Testis (tissue), 5 donors: ENCODE results near the gene PRRG1. TPM values are rescaled to one million over a fixed set of nuclear protein-coding genes. Genes with fewer than 3 reads are reported as not detected.
"Not testable (repeated sequence)": the region's sequence is repeated elsewhere in the genome, so short reads cannot be mapped to it uniquely, and the experiment has no call there.

Source experiments
- DNase-seq: peaks from one replicate; pipeline ENCODE4 v3.0.0-alpha.2; 2019
- H3K27ac ChIP-seq, 2 donors: fragments of 200-600 bp; sonication (generic); one replicate each; pipeline ENCODE4 v1.5.1; 2019
- H3K27me3 ChIP-seq: fragments of 200-600 bp; sonication (generic); one replicate; pipeline ENCODE4 v1.5.1; 2019
- H3K36me3 ChIP-seq: fragments of 200-600 bp; sonication (generic); one replicate; pipeline ENCODE4 v1.5.1; 2017; ENCODE audit warnings: low read depth; ENCODE audit errors: missing control alignments
- H3K4me1 ChIP-seq: fragments of 200-600 bp; sonication (generic); one replicate; pipeline ENCODE4 v1.5.1; 2019
- H3K4me3 ChIP-seq, 2 donors: fragments of 200-600 bp; sonication (generic); one replicate each; pipeline ENCODE4 v1.5.1; 2017 to 2019
- H3K9me3 ChIP-seq: fragments of 200-600 bp; sonication (generic); one replicate; pipeline ENCODE4 v1.5.1; 2017
- POLR2A ChIP-seq: fragments of 450-650 bp; IDR thresholded peaks from one replicate; pipeline ENCODE4 v1.6.1; 2017; ENCODE audit warnings: antibody characterized with exemption, mild to moderate bottlenecking, moderate library complexity
- whole genome bisulfite sequencing, 2 donors: methylation state at CpG; one replicate each; pipeline ENCODE4 v1.1.5; 2018; 5-methylcytosine and 5-hydroxymethylcytosine counted together
- intact Hi-C: fragments of 100-400 bp; cut with DNase I; formaldehyde crosslinking; loops from one replicate; pipeline ENCODE4 v1.15.1; 2023; ENCODE audit warnings: low total_unique reads
- long read RNA-seq, 2 donors: transcript quantifications; one replicate each; lab custom pipeline, GENCODE V29; 2026
- polyA plus RNA-seq: library from polyadenylated mRNA; stranded (reverse); fragments of 350-450 nt; fragmentation: Illumina TruSeq; extraction: RNeasy Lipid Tissue Mini Kit (QIAGEN cat#74804); gene quantifications from one replicate; pipeline ENCODE4 v1.2.3, GENCODE V29; 2014; ENCODE audit warnings: low read depth, low replicate concordance; ENCODE audit not compliant: insufficient read depth
- total RNA-seq, 2 donors: library from RNA; depleted of rRNA; stranded (reverse); fragments of >200 nt; gene quantifications; one replicate each; pipeline ENCODE4 v1.2.3, GENCODE V29; 2016
- TF ChIP-seq, protein P1 (sequence below), 3 experiments: fragments of 450-650 bp in 2 of 3; fragments of 200-600 bp in 1 of 3; sonication (generic) in 1 of 3; IDR thresholded peaks; one replicate each; pipeline ENCODE4 v1.5.1; 2016 to 2019; ENCODE audit warnings: antibody characterized with exemption in 3 of 3, mild to moderate bottlenecking in 2 of 3, moderate library complexity in 1 of 3

Gene PRRG1
- total RNA-seq: 1 to 10 TPM; 3.1 to 4.9 TPM
- polyA plus RNA-seq: 3.3 TPM
- long read RNA-seq, donor 1, full-length matches to known transcripts: 3 of 3 reads
- long read RNA-seq, donor 1, partial matches to known transcripts: 0 of 3 reads
- long read RNA-seq, donor 1, other reads (novel, unspliced or antisense): 0 of 3 reads
- long read RNA-seq, donor 2, full-length matches to known transcripts: 2 of 2 reads
- long read RNA-seq, donor 2, partial matches to known transcripts: 0 of 2 reads
- long read RNA-seq, donor 2, other reads (novel, unspliced or antisense): 0 of 2 reads

DNA sequence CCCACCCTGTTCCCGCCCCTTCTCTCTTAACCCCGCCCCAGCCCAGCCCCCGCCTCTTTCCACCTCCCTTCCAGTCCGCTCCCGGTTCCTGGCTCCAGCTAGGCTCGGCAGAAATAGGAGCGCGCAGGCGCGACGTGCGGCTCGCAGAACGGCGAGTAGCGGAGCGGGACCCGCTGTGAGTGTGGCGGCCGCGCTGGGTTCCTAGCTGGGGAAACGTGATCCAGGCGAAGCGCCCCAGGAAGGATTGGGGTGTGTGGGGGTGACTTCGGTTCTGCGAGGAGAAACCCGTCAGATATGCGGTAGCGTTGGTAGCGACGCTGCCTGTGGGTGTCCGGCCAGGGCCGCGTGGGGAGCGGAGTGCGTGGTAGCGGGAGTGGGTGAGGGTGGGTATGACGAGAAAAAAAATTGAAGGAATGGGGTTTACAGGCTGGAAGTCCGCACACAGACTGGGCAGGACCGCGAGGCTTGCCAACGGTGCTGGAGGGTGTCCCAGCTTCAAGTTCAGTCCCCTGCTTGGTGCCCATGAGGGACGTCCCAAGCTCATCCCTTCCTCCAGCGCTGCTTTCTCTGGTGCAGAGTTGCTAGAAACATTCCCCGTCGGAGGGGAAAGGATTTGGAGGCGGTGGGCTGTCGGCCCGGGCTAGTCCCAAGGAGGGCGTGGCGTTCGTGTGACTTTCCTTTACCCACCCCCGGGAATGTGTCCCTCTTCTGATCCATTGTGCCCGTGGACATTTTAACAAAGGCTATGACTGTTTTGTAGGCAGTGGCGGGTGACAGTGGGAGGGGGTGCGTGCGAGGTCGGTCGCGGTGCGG is at the start of gene PRRG1:
Gene PRRG1 (plus strand): TSS at position 144 of the 813 bp plus-strand sequence. CDS start 56,886 bp downstream, outside the sequence.
- TF ChIP-seq, protein P1, sequence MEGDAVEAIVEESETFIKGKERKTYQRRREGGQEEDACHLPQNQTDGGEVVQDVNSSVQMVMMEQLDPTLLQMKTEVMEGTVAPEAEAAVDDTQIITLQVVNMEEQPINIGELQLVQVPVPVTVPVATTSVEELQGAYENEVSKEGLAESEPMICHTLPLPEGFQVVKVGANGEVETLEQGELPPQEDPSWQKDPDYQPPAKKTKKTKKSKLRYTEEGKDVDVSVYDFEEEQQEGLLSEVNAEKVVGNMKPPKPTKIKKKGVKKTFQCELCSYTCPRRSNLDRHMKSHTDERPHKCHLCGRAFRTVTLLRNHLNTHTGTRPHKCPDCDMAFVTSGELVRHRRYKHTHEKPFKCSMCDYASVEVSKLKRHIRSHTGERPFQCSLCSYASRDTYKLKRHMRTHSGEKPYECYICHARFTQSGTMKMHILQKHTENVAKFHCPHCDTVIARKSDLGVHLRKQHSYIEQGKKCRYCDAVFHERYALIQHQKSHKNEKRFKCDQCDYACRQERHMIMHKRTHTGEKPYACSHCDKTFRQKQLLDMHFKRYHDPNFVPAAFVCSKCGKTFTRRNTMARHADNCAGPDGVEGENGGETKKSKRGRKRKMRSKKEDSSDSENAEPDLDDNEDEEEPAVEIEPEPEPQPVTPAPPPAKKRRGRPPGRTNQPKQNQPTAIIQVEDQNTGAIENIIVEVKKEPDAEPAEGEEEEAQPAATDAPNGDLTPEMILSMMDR (IDR thresholded peaks at IDR 0.05): no peak
- TF ChIP-seq POLR2A: no peak
- H3K4me1 ChIP-seq: no peaks in the 10 kb centered on the region
- H3K4me3 ChIP-seq: peak within 1 kb of the TSS; percentile 57 to 66
- no peaks in the 10 kb centered on the region for H3K9me3 ChIP-seq
- H3K36me3 ChIP-seq: no peaks in the 10 kb centered on the region
- no peaks in the 10 kb centered on the region for H3K27me3 ChIP-seq
- WGBS, 2 donors: 0 to 1% methylated on average over 11 to 50 of the region's 61 CpGs
- H3K27ac ChIP-seq: peak within 1 kb of the TSS in 1 of 2 donors; percentile 72
- intact Hi-C loops: no loop called here
- DNase-seq: peak; percentile 82

DNA sequence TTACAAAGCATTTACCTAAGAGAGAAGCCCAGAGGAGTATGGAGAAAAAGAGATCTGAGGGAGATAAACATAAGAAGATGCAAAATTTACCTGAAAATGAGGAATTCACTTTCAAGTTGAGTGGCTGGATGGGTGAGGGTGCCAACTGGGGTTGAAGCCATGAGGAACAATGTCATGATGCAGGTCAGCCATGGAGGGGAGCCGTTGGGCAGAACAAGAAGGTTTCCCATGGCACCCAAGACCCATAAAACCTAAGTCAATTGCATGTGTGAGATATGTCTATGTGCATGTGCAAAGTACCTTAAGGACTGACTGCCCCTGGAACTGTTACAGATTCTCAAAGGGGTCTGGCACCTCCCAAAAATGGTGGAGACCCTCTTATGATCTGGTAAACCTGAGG is 46.6 kb upstream of the PRRG1 start:
- Histone ChIP-seq H3K4me1 (no peaks in the 10 kb centered on the region), H3K9me3 (no peaks in the 10 kb centered on the region), H3K27me3 (no peaks in the 10 kb centered on the region), H3K27ac (no peak overlapping the region), H3K4me3 (no peak overlapping the region), H3K36me3 (no peaks in the 10 kb centered on the region)
- 20 to 29% methylated on average over 1 of the region's 1 CpG for WGBS, 2 donors
- TF ChIP-seq POLR2A: no peak
- TF ChIP-seq, protein P1 (IDR thresholded peaks at IDR 0.05): no peak
- no peak for DNase-seq
- intact Hi-C loops: no loop called here

DNA sequence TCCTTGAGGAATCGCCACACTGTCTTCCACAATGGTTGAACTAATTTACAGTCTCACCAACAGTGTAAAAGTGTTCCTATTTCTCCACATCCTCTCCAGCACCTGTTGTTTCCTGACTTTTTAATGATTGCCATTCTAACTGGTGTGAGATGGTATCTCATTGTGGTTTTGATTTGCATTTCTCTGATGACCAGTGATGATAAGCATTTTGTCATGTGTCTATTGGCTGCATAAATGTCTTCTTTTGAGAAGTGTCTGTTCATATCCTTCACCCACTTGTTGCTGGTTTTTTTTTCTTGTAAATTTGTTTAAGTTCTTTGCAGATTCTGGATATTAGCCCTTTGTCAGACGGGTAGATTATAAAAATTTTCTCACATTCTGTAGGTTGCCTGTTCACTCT is 43.9 kb upstream of the PRRG1 start:
- H3K4me1 ChIP-seq, H3K27ac ChIP-seq, H3K9me3 ChIP-seq, intact Hi-C loops, H3K4me3 ChIP-seq, H3K27me3 ChIP-seq, DNase-seq, H3K36me3 ChIP-seq: not testable (repeated sequence)
- WGBS, 2 donors: 67 to 78% methylated on average over 1 to 2 of the region's 2 CpGs

DNA sequence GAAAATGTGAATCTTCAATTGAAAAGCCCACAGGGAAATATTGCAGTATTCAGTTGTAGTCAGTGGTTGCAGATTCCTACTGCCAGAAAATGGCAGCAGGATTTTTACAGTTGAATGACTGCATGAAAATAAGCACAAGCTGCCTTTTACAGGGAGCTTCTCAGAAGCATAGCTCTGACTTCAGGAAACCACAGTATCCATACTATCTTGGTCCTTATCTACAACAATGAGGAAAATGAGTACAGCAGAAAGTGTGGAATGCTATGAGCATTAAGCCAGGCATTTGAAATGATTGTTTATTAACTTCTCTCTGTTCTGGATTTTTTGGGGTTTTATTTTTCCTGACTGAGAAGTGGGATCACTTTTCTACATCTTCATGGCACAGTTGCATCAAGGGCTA is 34.6 kb upstream of the PRRG1 start:
- DNase-seq: no peak
- H3K27me3 ChIP-seq: no peaks in the 10 kb centered on the region

More for the DNA sequence above, 34.6 kb upstream of the PRRG1 start:
- no peak for TF ChIP-seq POLR2A
- TF ChIP-seq, protein P1 (IDR thresholded peaks at IDR 0.05): no peak
- H3K27ac ChIP-seq: no peak overlapping the region
- no peak overlapping the region for H3K4me3 ChIP-seq
- H3K4me1 ChIP-seq: no peaks in the 10 kb centered on the region
- H3K9me3 ChIP-seq: no peaks in the 10 kb centered on the region
- intact Hi-C loops: no loop called here
- no peaks in the 10 kb centered on the region for H3K36me3 ChIP-seq
